HG03139 (cell line): ENCODE measurements around the gene INPP5E.
A peak's percentile ranks its signal among the peaks of the same experiment; 100 is the strongest.
"Not testable (repeated sequence)": the region's sequence is repeated elsewhere in the genome, so short reads cannot be mapped to it uniquely, and the experiment has no call there.

Experiments used
- ATAC-seq: cut with Tn5 transposase; IDR thresholded peaks from one replicate; pipeline ENCODE4 v1.9.1; 2021; ENCODE audit not compliant: unreplicated experiment

Gene INPP5E

GRCh38 chr9:136407061-136407460, 32.6 kb downstream of the INPP5E start:
- ATAC-seq: not testable (repeated sequence)

GRCh38 chr9:136405904-136406303, 33.7 kb downstream of the INPP5E start:
- ATAC-seq: not testable (repeated sequence)

- ATAC-seq: no peak
Measured at GRCh38 chr9:136405481-136405880, 34.2 kb downstream of the INPP5E start.

GRCh38 chr9:136404801-136405136, 34.9 kb downstream of the INPP5E start:
- no peak for ATAC-seq

GRCh38 chr9:136403915-136404800, 35.5 kb downstream of the INPP5E start:
- ATAC-seq: no peak

GRCh38 chr9:136403538-136403914, 36.1 kb downstream of the INPP5E start:
- ATAC-seq: no peak

GRCh38 chr9:136402067-136402466, 37.6 kb downstream of the INPP5E start:
- no peak for ATAC-seq

- no peak for ATAC-seq
Measured at GRCh38 chr9:136401173-136401922, 38.3 kb downstream of the INPP5E start.

- ATAC-seq: peak; percentile 58
Measured at GRCh38 chr9:136400038-136400834, 39.4 kb downstream of the INPP5E start, which contains the start of gene SNAPC4. TSS of gene SNAPC4 (minus strand) at chr9:136400170. CDS start at chr9:136398428, 1,742 bp downstream.

GRCh38 chr9:136399176-136400037, 40.2 kb downstream of the INPP5E start:
- no peak for ATAC-seq

GRCh38 chr9:136398286-136398685, 41.4 kb downstream of the INPP5E start:
- no peak for ATAC-seq

- ATAC-seq: no peak
Measured at GRCh38 chr9:136397643-136398042, 42.0 kb downstream of the INPP5E start.

- ATAC-seq: no peak
Measured at GRCh38 chr9:136396219-136396515, 43.5 kb downstream of the INPP5E start.

GRCh38 chr9:136395345-136396218, 44.1 kb downstream of the INPP5E start:
- no peak for ATAC-seq

- no peak for ATAC-seq
Measured at GRCh38 chr9:136395020-136395340, 44.7 kb downstream of the INPP5E start.

GRCh38 chr9:136394312-136395019, 45.2 kb downstream of the INPP5E start:
- no peak for ATAC-seq

GRCh38 chr9:136393531-136393930, 46.1 kb downstream of the INPP5E start:
- no peak for ATAC-seq

GRCh38 chr9:136392538-136393449, 46.9 kb downstream of the INPP5E start:
- no peak for ATAC-seq
